ENCODE data around the gene ZBTB8A.
A peak's percentile ranks its signal among the peaks of the same experiment; 100 is the strongest.

Gene ZBTB8A

DNA sequence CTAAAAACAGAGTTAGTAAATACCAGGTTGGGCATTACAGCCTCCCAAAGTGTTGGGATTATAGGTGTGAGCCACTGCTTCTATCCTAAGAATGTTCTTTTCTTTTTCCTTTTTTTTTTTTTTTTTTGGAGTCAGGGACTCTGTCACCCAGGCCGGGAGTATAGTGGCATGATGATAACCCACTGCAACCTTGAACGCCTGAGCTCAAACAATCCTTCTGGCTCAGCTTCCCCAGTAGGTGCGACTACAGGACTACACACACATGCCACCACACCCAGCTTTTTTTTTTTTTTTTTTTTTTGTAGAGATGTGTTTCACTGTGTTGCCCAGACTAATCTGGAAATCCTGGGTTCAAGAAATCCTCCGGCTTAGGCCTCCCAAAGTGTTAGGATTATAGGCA, 105.2 kb downstream of the ZBTB8A start:
- no peak overlapping the region for H3K27ac ChIP-seq (ENCODE audit: low read depth, low read length)
- H3K4me3 ChIP-seq (ENCODE audit: low read depth in 1 of 2, low read length in 2 of 2): no peak overlapping the region
- H3K27me3 ChIP-seq (ENCODE audit: control insufficient read depth in 1 of 2, insufficient read depth in 2 of 2, low read length in 2 of 2): no peaks in the 10 kb centered on the region
- H3K9ac ChIP-seq (ENCODE audit: low read length): no peak overlapping the region
- peaks cover 8% of the 10 kb centered on the region for H3K4me1 ChIP-seq (ENCODE audit: insufficient read depth, low read length)
- H3K9me3 ChIP-seq (ENCODE audit: low read length): no peaks in the 10 kb centered on the region
- no peaks in the 10 kb centered on the region for H3K36me3 ChIP-seq (ENCODE audit: insufficient read depth, low read length)

DNA sequence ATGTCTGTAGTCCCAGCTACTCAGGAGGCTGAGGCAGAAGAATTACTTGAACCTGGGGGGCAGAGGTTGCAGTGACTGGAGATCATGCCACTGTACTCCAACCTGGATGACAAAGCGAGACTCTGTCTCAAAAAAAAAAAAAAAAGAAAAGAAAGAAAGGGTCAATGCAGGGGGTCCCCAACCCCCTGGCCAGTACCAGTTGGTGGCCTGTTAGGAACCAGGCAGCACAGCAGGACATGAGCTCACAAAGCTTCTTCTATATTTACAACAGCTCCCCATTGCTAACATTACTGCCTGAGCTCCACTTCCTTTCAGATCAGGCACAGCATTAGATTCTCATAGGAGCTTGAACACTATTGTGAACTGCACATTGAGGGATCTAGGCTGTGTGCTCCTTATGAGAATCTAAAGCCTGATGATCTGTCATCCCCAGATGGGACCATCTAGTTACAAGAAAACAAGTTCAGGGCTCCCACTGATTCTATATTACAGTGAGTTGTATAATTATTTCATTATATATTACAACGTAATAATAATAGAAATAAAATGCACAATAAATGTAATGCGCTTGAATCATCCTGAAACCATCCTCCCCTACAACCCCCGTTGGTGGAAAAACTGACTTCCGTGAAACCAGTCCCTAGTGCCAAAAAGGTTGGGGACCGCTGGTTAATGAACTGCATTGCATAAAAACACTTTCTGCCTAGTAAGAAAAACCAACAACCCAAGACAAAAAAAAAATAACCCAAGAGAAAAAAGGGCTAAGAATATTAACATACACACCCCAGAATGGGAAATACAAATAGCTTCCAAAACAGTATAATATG, 108.3 kb downstream of the ZBTB8A start:
- Histone ChIP-seq H3K9me3 (ENCODE audit: low read length) (no peaks in the 10 kb centered on the region), H3K9ac (ENCODE audit: low read length) (no peak overlapping the region), H3K27me3 (ENCODE audit: control insufficient read depth in 1 of 2, insufficient read depth in 2 of 2, low read length in 2 of 2) (no peaks in the 10 kb centered on the region), H3K27ac (ENCODE audit: low read depth, low read length) (no peak overlapping the region), H3K4me1 (ENCODE audit: insufficient read depth, low read length) (peaks cover 16% of the 10 kb centered on the region), H3K36me3 (ENCODE audit: insufficient read depth, low read length) (no peaks in the 10 kb centered on the region), H3K4me3 (ENCODE audit: low read depth in 1 of 2, low read length in 2 of 2) (no peak overlapping the region)

DNA sequence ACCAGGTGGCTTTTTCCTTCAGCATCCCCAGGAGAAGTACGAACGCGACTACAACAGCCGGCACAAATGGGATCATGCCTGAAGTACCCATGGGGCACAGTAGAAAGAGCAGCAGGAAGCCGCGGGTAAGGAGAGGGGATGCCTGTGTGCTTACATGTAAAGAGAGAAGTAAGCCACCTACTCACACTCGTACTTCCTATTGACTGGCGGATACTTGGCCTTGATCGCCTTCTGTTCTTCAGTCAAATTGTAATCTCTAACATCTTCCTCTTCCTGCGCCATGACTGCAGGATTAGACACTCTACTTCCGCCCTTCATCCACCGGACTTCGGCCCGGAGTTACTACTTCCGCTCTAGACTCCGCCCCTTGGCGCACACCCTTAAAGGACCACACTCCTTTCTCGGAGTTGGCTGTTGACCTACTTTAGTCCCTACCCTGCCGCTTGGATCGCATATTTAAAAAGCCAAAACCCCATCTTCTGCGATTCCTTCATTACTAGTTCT, 111.1 kb downstream of the ZBTB8A start, which contains the start of gene ZBTB8OS:
Gene ZBTB8OS (minus strand): TSS at position 303 of the 504 bp plus-strand sequence. CDS start 21 bp downstream, at position 282.
- H3K9me3 ChIP-seq (ENCODE audit: low read length): no peaks in the 10 kb centered on the region
- H3K4me3 ChIP-seq (ENCODE audit: low read depth in 1 of 2, low read length in 2 of 2): peak within 1 kb of the TSS; percentile 70 to 94
- peak within 1 kb of the TSS; percentile 76 for H3K9ac ChIP-seq (ENCODE audit: low read length)
- H3K36me3 ChIP-seq (ENCODE audit: insufficient read depth, low read length): peaks cover 9% of the 10 kb centered on the region
- H3K27me3 ChIP-seq (ENCODE audit: control insufficient read depth in 1 of 2, insufficient read depth in 2 of 2, low read length in 2 of 2): no peaks in the 10 kb centered on the region
- H3K27ac ChIP-seq (ENCODE audit: low read depth, low read length): peak within 1 kb of the TSS; percentile 91
- H3K4me1 ChIP-seq (ENCODE audit: insufficient read depth, low read length): peaks cover 29% of the 10 kb centered on the region

DNA sequence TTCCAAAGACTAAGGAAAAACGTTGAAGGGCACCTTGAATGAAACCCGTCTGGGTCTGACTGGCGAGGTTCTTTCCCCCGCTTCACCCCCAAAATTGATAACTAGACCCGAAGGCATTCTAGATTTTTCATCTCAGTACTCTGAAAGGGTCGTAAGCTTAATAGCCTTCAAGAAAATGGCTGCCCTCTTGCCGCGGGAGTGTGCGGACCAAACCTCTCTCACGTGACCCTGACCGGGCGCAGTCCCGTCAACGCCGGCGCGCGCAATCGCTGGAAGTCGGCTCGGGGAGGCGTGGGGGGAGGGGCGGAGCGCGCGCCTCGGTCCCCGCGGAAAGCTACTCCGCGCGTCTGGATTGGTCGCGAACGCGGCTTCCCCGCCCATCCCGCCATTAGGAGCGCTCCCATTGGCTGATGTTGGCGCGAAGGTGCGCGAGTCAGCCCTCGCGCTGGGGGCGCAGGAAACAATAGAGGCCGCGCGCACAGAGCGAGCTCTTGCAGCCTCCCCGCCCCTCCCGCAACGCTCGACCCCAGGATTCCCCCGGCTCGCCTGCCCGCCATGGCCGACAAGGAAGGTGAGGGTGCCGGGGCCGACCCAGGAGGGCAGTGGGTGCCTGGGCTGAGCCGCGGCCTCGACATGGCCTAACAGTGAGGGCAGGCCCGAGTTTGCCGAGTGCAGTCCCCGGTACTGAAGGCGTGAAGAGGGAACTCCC, 111.7 kb downstream of the ZBTB8A start, which contains the start of gene RBBP4:
Gene RBBP4 (plus strand): TSS at position 457 of the 709 bp plus-strand sequence. CDS start 99 bp downstream, at position 556.
- no peaks in the 10 kb centered on the region for H3K27me3 ChIP-seq (ENCODE audit: control insufficient read depth in 1 of 2, insufficient read depth in 2 of 2, low read length in 2 of 2)
- H3K9ac ChIP-seq (ENCODE audit: low read length): peak within 1 kb of the TSS; percentile 76
- H3K4me3 ChIP-seq (ENCODE audit: low read depth in 1 of 2, low read length in 2 of 2): peak within 1 kb of the TSS; percentile 70 to 94
- peaks cover 14% of the 10 kb centered on the region for H3K36me3 ChIP-seq (ENCODE audit: insufficient read depth, low read length)
- peak within 1 kb of the TSS; percentile 91 for H3K27ac ChIP-seq (ENCODE audit: low read depth, low read length)
- peaks cover 34% of the 10 kb centered on the region for H3K4me1 ChIP-seq (ENCODE audit: insufficient read depth, low read length)
- H3K9me3 ChIP-seq (ENCODE audit: low read length): no peaks in the 10 kb centered on the region

DNA sequence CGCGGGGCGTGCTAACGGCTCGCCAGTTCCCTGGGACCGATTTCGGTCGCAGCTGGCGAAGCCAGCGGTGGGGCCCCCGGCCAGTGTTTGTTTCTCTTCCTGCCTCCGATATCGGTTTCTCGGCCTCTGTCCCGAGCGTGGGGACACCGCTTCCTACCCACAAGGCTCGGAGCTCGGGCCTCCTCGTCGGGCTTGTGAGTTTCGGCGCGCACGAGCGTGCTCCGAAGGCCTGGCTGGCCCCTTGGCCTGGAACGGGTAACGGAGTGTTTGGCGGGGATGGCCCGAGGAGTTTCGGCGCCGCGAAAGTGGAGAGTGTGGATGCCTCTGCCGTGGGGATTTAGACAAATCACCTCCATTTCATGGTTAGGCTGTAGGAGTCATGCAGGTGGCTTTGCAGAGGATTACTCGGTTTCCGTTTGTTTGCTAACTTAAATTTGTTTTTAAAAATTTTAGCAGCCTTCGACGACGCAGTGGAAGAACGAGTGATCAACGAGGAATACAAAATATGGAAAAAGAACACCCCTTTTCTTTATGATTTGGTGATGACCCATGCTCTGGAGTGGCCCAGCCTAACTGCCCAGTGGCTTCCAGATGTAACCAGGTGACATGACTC, 112.3 kb downstream of the ZBTB8A start:
- peak overlapping the region; percentile 40 for H3K9ac ChIP-seq (ENCODE audit: low read length)
- peak overlapping the region; percentile 89 for H3K27ac ChIP-seq (ENCODE audit: low read depth, low read length)
- H3K4me3 ChIP-seq (ENCODE audit: low read depth in 1 of 2, low read length in 2 of 2): peak overlapping the region; percentile 70 to 84
- H3K27me3 ChIP-seq (ENCODE audit: control insufficient read depth in 1 of 2, insufficient read depth in 2 of 2, low read length in 2 of 2): no peaks in the 10 kb centered on the region
- peaks cover 34% of the 10 kb centered on the region for H3K4me1 ChIP-seq (ENCODE audit: insufficient read depth, low read length)
- H3K36me3 ChIP-seq (ENCODE audit: insufficient read depth, low read length): peaks cover 14% of the 10 kb centered on the region
- no peaks in the 10 kb centered on the region for H3K9me3 ChIP-seq (ENCODE audit: low read length)

DNA sequence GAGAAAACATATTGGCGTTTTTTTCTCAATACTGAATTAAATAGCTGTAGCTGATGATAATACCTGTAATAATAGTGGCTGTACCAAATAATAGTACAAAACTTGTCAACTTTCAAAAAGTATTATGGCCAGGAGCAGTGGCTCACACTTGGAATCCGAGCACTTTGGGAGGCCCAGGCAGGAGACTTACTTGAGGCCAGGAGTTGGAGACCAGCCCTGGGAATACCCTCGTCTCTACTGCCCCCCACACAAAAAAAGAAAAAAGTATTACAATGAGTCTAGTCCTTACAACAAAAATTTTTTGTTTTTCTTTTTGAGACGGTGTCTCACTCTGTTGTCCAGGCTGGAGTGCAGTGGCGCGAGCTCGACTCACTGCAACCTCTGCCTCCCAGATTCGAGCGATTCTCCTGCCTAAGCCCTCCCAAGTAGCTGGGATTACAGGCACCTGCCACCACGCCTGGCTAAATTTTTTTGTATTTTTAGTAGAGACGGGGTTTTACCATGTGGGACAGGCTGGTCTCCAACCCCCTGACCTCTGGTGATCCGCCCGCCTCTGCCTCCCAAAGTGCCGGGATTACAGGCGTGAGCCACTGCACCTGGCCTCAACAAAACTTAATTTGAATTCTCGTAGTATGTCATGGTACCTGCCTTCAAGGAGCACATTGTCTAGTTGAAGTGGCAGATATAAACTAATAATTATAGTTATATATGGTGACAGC, 113.2 kb downstream of the ZBTB8A start:
- Histone ChIP-seq H3K9ac (ENCODE audit: low read length) (no peak overlapping the region), H3K9me3 (ENCODE audit: low read length) (no peaks in the 10 kb centered on the region), H3K4me1 (ENCODE audit: insufficient read depth, low read length) (peaks cover 34% of the 10 kb centered on the region), H3K36me3 (ENCODE audit: insufficient read depth, low read length) (peaks cover 18% of the 10 kb centered on the region), H3K4me3 (ENCODE audit: low read depth in 1 of 2, low read length in 2 of 2) (peak overlapping the region; percentile 70 to 84), H3K27me3 (ENCODE audit: control insufficient read depth in 1 of 2, insufficient read depth in 2 of 2, low read length in 2 of 2) (no peaks in the 10 kb centered on the region), H3K27ac (ENCODE audit: low read depth, low read length) (no peak overlapping the region)

Data from muscle layer of colon (tissue), 2 donors.